HCT116 (cell line): ENCODE data around the gene PSAP. TPM values are rescaled to one million over a fixed set of nuclear protein-coding genes. Genes with fewer than 3 reads are reported as not detected.
"Not testable (repeated sequence)": the region's sequence is repeated elsewhere in the genome, so short reads cannot be mapped to it uniquely, and the experiment has no call there.

Source experiments
- ATAC-seq: fragments of 200-7000 bp; cut with Tn5 transposase; 2 replicates; pipeline ENCODE4 v1.9.1; 2020; ENCODE audit warnings: mild to moderate bottlenecking, moderate library complexity
- BruUV-seq: library from RNA; stranded (reverse); fragments of 400-500 nt; replicated peaks from 2 replicates; lab custom pipeline; 2021; lab: Mats Ljungman, UMichigan
- CTCF ChIA-PET: fragments of 300-600 bp; sonication (Branson Sonifier 250); formaldehyde crosslinking; loops from one replicate; lab custom pipeline; 2021; ENCODE audit warnings: antibody characterized with exemption; lab: Charles Lee
- POLR2A ChIA-PET: fragments of 300-600, 350-600 bp; sonication (Branson Sonifier 250); formaldehyde crosslinking; loops from one replicate; lab custom pipeline; 2021; ENCODE audit warnings: antibody characterized with exemption; lab: Charles Lee
- RAD21 ChIA-PET, 2 experiments: fragments of 300-600 bp; sonication (Branson Sonifier 250); formaldehyde crosslinking; loops; one replicate each; lab custom pipeline; 2023; ENCODE audit warnings: low total read pairs in 2 of 2; ENCODE audit not compliant: uncharacterized antibody in 2 of 2, unreplicated experiment in 2 of 2, low non-redundant PET in 1 of 2; lab: Charles Lee
- DNase-seq: peaks from one replicate; pipeline ENCODE4 v3.0.0-alpha.2; 2010; ENCODE audit warnings: low read depth, low spot score
- H2AFZ ChIP-seq: fragments of 200-600 bp; shearing (Covaris generic), sonication (generic); 2 replicates; pipeline ENCODE4 v1.6.1; 2017; ENCODE audit warnings: low read depth, mixed run types, mixed read lengths, antibody characterized with exemption, low read length; ENCODE audit not compliant: poor library complexity, severe bottlenecking
- H3K27ac ChIP-seq: 2 replicates; pipeline ENCODE4 v1.5.1; 2012; ENCODE audit warnings: low read depth, low read length
- H3K27me3 ChIP-seq: fragments of 200-600 bp; sonication (generic); 2 replicates; pipeline ENCODE4 v1.6.1; 2016; ENCODE audit warnings: mixed run types, low read length, mixed read lengths; ENCODE audit not compliant: insufficient read depth
- H3K36me3 ChIP-seq, 2 experiments: fragments of 200-500 bp in 1 of 2; fragments of 200-600 bp in 1 of 2; sonication (Bioruptor generic) in 1 of 2; sonication (generic) in 1 of 2; 2 replicates each; pipeline versions ENCODE4 v1.5.1 to v1.6.1; 2014 to 2016; ENCODE audit warnings: low read length in 2 of 2, inconsistent platforms in 1 of 2, mixed read lengths in 1 of 2, mixed run types in 1 of 2; ENCODE audit not compliant: insufficient read depth in 2 of 2, control insufficient read depth in 1 of 2
- H3K4me1 ChIP-seq, 2 experiments: fragments of 200-600 bp in 1 of 2; sonication (generic) in 1 of 2; 2 replicates each; pipeline versions ENCODE4 v1.5.1 to v1.6.1; 2012 to 2017; ENCODE audit warnings: low read length in 2 of 2, inconsistent platforms in 1 of 2, mild to moderate bottlenecking in 1 of 2, mixed read lengths in 1 of 2, mixed run types in 1 of 2, moderate library complexity in 1 of 2; ENCODE audit not compliant: insufficient read depth in 2 of 2, control insufficient read depth in 1 of 2
- H3K4me2 ChIP-seq: fragments of 200-600 bp; sonication (generic); 2 replicates; pipeline ENCODE4 v1.6.1; 2017; ENCODE audit warnings: mixed run types, low read length, mixed read lengths
- H3K4me3 ChIP-seq, 2 experiments: fragments of 200-600 bp in 1 of 2; sonication (generic) in 1 of 2; replicated peaks in 1 of 2; 2 replicates each; pipeline ENCODE4 v1.5.1; 2011 to 2016; ENCODE audit warnings: low read length in 2 of 2, control low read depth in 1 of 2, low read depth in 1 of 2, mild to moderate bottlenecking in 1 of 2, mixed read lengths in 1 of 2, mixed run types in 1 of 2
- H3K79me2 ChIP-seq: fragments of 200-600 bp; sonication (generic); 2 replicates; pipeline ENCODE4 v1.6.1; 2017; ENCODE audit warnings: mild to moderate bottlenecking, mixed run types, low read length, moderate library complexity, mixed read lengths; ENCODE audit not compliant: insufficient read depth
- H3K9ac ChIP-seq: fragments of 200-600 bp; sonication (generic); 2 replicates; pipeline ENCODE4 v1.6.1; 2016; ENCODE audit warnings: low read length, mixed read lengths
- H3K9me2 ChIP-seq: fragments of 200-600 bp; sonication (generic), shearing (Covaris generic); 2 replicates; pipeline ENCODE4 v1.6.1; 2017; ENCODE audit warnings: mixed run types, mild to moderate bottlenecking, moderate library complexity; ENCODE audit not compliant: insufficient read depth
- H3K9me3 ChIP-seq, 2 experiments: fragments of 200-500 bp in 1 of 2; fragments of 200-600 bp in 1 of 2; sonication (Bioruptor generic) in 1 of 2; sonication (generic) in 1 of 2; 2 replicates each; pipeline ENCODE4 v1.6.1; 2014 to 2017; ENCODE audit warnings: low read length in 2 of 2, mixed read lengths in 2 of 2, inconsistent platforms in 1 of 2, low read depth in 1 of 2, mild to moderate bottlenecking in 1 of 2, mixed run types in 1 of 2, moderate library complexity in 1 of 2; ENCODE audit not compliant: control insufficient read depth in 1 of 2, insufficient read depth in 1 of 2
- H4K20me1 ChIP-seq: fragments of 200-600 bp; sonication (generic), shearing (Covaris generic); 2 replicates; pipeline ENCODE4 v1.6.1; 2017; ENCODE audit warnings: mixed run types, mild to moderate bottlenecking, moderate library complexity; ENCODE audit not compliant: insufficient read depth
- CTCF ChIP-seq, 3 experiments: fragments of 200-600 bp in 1 of 3; sonication (generic) in 1 of 3; IDR thresholded peaks in 2 of 3; conservative IDR thresholded peaks in 1 of 3; 2 replicates each; pipeline ENCODE4 v1.5.1; 2012 to 2017; ENCODE audit warnings: low read depth in 2 of 3, low read length in 2 of 3, antibody characterized with exemption in 1 of 3, borderline replicate concordance in 1 of 3, control low read depth in 1 of 3, mild to moderate bottlenecking in 1 of 3, mixed read lengths in 1 of 3, mixed run types in 1 of 3, moderate library complexity in 1 of 3; ENCODE audit not compliant: insufficient read depth in 1 of 3
- ZNF274 ChIP-seq: fragments of 200-500 bp; sonication (Bioruptor generic); IDR thresholded peaks from 2 replicates; pipeline ENCODE4 v1.6.1; 2014; ENCODE audit warnings: mild to moderate bottlenecking, low read depth, low read length, inconsistent platforms
- intact Hi-C: fragments of 100-400 bp; cut with micrococcal nuclease; formaldehyde crosslinking; loops from 2 replicates; pipeline ENCODE4 v1.10.0; 2022
- total RNA-seq: library from RNA; stranded (reverse); gene quantifications from one replicate; pipeline ENCODE4 v1.2.1, GENCODE V29; 2021; ENCODE audit not compliant: unreplicated experiment

The PSAP gene
- total RNA-seq, 1 experiment from 2014 or later = 444 TPM

- TF ChIP-seq CTCF (IDR thresholded peaks at IDR 0.05 in 2 of 3, conservative IDR thresholded peaks at IDR 0.05 in 1 of 3; ENCODE audit: borderline replicate concordance in 1 of 3, insufficient read depth in 1 of 3, low read depth in 2 of 3, low read length in 2 of 3) (no peak), ZNF274 (no peak)
Observed at GRCh38 chr10:71881647-71882355, 30.8 kb upstream of the PSAP start (continued).

- H3K36me3 ChIP-seq, H3K9me3 ChIP-seq, H3K9me2 ChIP-seq, H3K9ac ChIP-seq, intact Hi-C loops, RAD21 ChIA-PET, DNase-seq, H2AFZ ChIP-seq, BruUV-seq, H3K27ac ChIP-seq, POLR2A ChIA-PET, H3K4me3 ChIP-seq, H3K4me2 ChIP-seq, H3K79me2 ChIP-seq, H3K27me3 ChIP-seq, H4K20me1 ChIP-seq, ATAC-seq, H3K4me1 ChIP-seq: not testable (repeated sequence)
- CTCF ChIA-PET = interaction anchor here (1.1 kb wide), 1 partner anchor 10 kb away, joined by 3 read pairs; no protein-coding TSS in a partner anchor
Observed at GRCh38 chr10:71881307-71881624, 30.2 kb upstream of the PSAP start.
